ENCODE measurements around the gene PAM. TPM values are rescaled to one million over a fixed set of nuclear protein-coding genes. Genes with fewer than 3 reads are reported as not detected.

PAM gene
- total RNA-seq, 1 experiment from 2014 or later = 142 TPM

GRCh38 chr5:102794677-102795331 lies 39.7 kb downstream of the PAM start:
- intact Hi-C loops (cut with micrococcal nuclease; ENCODE audit: unreplicated experiment) = loop anchor here (5.0 kb wide), 1 partner anchor 342 kb away; no protein-coding TSS in a partner anchor
- H3K4me3 Mint-ChIP-seq (ENCODE audit: low read depth, unreplicated experiment) = no peak overlapping the region
- BruUV-seq (replicated peaks) = no TSS peak
- H3K27me3 Mint-ChIP-seq (ENCODE audit: unreplicated experiment) = no peaks in the 10 kb centered on the region
- H3K36me3 Mint-ChIP-seq (ENCODE audit: insufficient read depth, unreplicated experiment) = no peaks in the 10 kb centered on the region
- H3K9me3 Mint-ChIP-seq (ENCODE audit: low read depth, unreplicated experiment) = no peaks in the 10 kb centered on the region
- no peak overlapping the region for H3K27ac Mint-ChIP-seq (ENCODE audit: unreplicated experiment)
- CTCF ChIA-PET = interaction anchor here (0.6 kb wide), 1 partner anchor 399 kb away, joined by 3 read pairs; no protein-coding TSS in a partner anchor
- no peaks in the 10 kb centered on the region for H3K4me1 Mint-ChIP-seq (ENCODE audit: low read depth, unreplicated experiment)
- TF ChIP-seq CTCF (IDR thresholded peaks at IDR 0.05; ENCODE audit: unreplicated experiment) = no peak
- DNase-seq = no peak

- BruUV-seq (replicated peaks) = no TSS peak
- TF ChIP-seq CTCF (IDR thresholded peaks at IDR 0.05; ENCODE audit: unreplicated experiment) = no peak
- H3K9me3 Mint-ChIP-seq (ENCODE audit: low read depth, unreplicated experiment) = no peaks in the 10 kb centered on the region
- DNase-seq = no peak
- no peak overlapping the region for H3K27ac Mint-ChIP-seq (ENCODE audit: unreplicated experiment)
- intact Hi-C loops (cut with micrococcal nuclease; ENCODE audit: unreplicated experiment) = no loop called here
- H3K27me3 Mint-ChIP-seq (ENCODE audit: unreplicated experiment) = no peaks in the 10 kb centered on the region
- H3K4me1 Mint-ChIP-seq (ENCODE audit: low read depth, unreplicated experiment) = no peaks in the 10 kb centered on the region
- H3K36me3 Mint-ChIP-seq (ENCODE audit: insufficient read depth, unreplicated experiment) = no peaks in the 10 kb centered on the region
- CTCF ChIA-PET = no interaction called here
- H3K4me3 Mint-ChIP-seq (ENCODE audit: low read depth, unreplicated experiment) = no peak overlapping the region
Measured at GRCh38 chr5:102795526-102795925, 40.4 kb downstream of the PAM start.

GRCh38 chr5:102796009-102796408 lies 40.9 kb downstream of the PAM start:
- Mint-ChIP-seq H3K4me3 (ENCODE audit: low read depth, unreplicated experiment) (no peak overlapping the region), H3K4me1 (ENCODE audit: low read depth, unreplicated experiment) (no peaks in the 10 kb centered on the region)
- no TSS peak for BruUV-seq (replicated peaks)

GRCh38 chr5:102796498-102796897 lies 41.4 kb downstream of the PAM start:
- DNase-seq = no peak
- Mint-ChIP-seq H3K9me3 (ENCODE audit: low read depth, unreplicated experiment) (no peaks in the 10 kb centered on the region), H3K36me3 (ENCODE audit: insufficient read depth, unreplicated experiment) (no peaks in the 10 kb centered on the region), H3K27me3 (ENCODE audit: unreplicated experiment) (no peaks in the 10 kb centered on the region), H3K4me1 (ENCODE audit: low read depth, unreplicated experiment) (no peaks in the 10 kb centered on the region), H3K4me3 (ENCODE audit: low read depth, unreplicated experiment) (no peak overlapping the region), H3K27ac (ENCODE audit: unreplicated experiment) (no peak overlapping the region)
- no peak for TF ChIP-seq CTCF (IDR thresholded peaks at IDR 0.05; ENCODE audit: unreplicated experiment)
- no TSS peak for BruUV-seq (replicated peaks)
- CTCF ChIA-PET = interaction anchor here (0.6 kb wide), 1 partner anchor 673 kb away, joined by 6 read pairs; no protein-coding TSS in a partner anchor
- intact Hi-C loops (cut with micrococcal nuclease; ENCODE audit: unreplicated experiment) = no loop called here

More at GRCh38 chr5:102796009-102796408, 40.9 kb downstream of the PAM start:
- no peak for TF ChIP-seq CTCF (IDR thresholded peaks at IDR 0.05; ENCODE audit: unreplicated experiment)
- Mint-ChIP-seq H3K36me3 (ENCODE audit: insufficient read depth, unreplicated experiment) (no peaks in the 10 kb centered on the region), H3K27me3 (ENCODE audit: unreplicated experiment) (no peaks in the 10 kb centered on the region), H3K27ac (ENCODE audit: unreplicated experiment) (no peak overlapping the region), H3K9me3 (ENCODE audit: low read depth, unreplicated experiment) (no peaks in the 10 kb centered on the region)
- no peak for DNase-seq
- CTCF ChIA-PET = no interaction called here
- intact Hi-C loops (cut with micrococcal nuclease; ENCODE audit: unreplicated experiment) = no loop called here
